ENCODE data around the gene ARMCX4. TPM values are rescaled to one million over a fixed set of nuclear protein-coding genes. Genes with fewer than 3 reads are reported as not detected.

ARMCX4 gene
- total and polyA plus RNA-seq, 9 donors, result 17.3 to 47.5 (median 27.6) TPM

GRCh38 chrX:101482296-101482695 lies 3.0 kb upstream of the ARMCX4 start:
- no peak for DNase-seq
- intact Hi-C loops (cut with DNase I), result loop anchor here in 1 of 4 donors (10.0 kb wide), 1 partner anchor 67 kb away; no protein-coding TSS in a partner anchor
- TF ChIP-seq EP300 (IDR thresholded peaks at IDR 0.05) (no peak), CTCF (IDR thresholded peaks at IDR 0.05) (no peak), POLR2A (IDR thresholded peaks at IDR 0.05) (no peak)
- Histone ChIP-seq H3K9me3 (no peaks in the 10 kb centered on the region), H3K27ac (peak overlapping the region in 1 of 2 donors; percentile 73), H3K4me1 (ENCODE audit: insufficient read depth) (peaks cover 2% of the 10 kb centered on the region), H3K36me3 (no peaks in the 10 kb centered on the region), H3K27me3 (no peaks in the 10 kb centered on the region), H3K4me3 (no peak overlapping the region)
- WGBS, 3 donors, result 16 to 33% (median 18%) methylated on average over 4 of the region's 4 CpGs

GRCh38 chrX:101483705-101484104 lies 1.6 kb upstream of the ARMCX4 start:
- WGBS, 3 donors, result 46 to 62% (median 52%) methylated on average over 3 of the region's 3 CpGs
- Histone ChIP-seq H3K27ac (peak overlapping the region in 1 of 2 donors; percentile 5), H3K36me3 (no peaks in the 10 kb centered on the region), H3K9me3 (no peaks in the 10 kb centered on the region), H3K4me1 (ENCODE audit: insufficient read depth) (peaks cover 2% of the 10 kb centered on the region), H3K27me3 (no peaks in the 10 kb centered on the region), H3K4me3 (no peak overlapping the region)
- DNase-seq, result no peak
- no peak for TF ChIP-seq CTCF (IDR thresholded peaks at IDR 0.05)
- no peak for TF ChIP-seq POLR2A (IDR thresholded peaks at IDR 0.05)
- intact Hi-C loops (cut with DNase I), result loop anchor here in 1 of 4 donors (10.0 kb wide), 1 partner anchor 69 kb away; no protein-coding TSS in a partner anchor

GRCh38 chrX:101484135-101484534 lies 1.1 kb upstream of the ARMCX4 start:
- peaks cover 2% of the 10 kb centered on the region for H3K4me1 ChIP-seq (ENCODE audit: insufficient read depth)
- no peak overlapping the region for H3K4me3 ChIP-seq
- 74 to 84% (median 76%) methylated on average over 6 of the region's 6 CpGs for WGBS, 3 donors
- DNase-seq, result no peak
- H3K36me3 ChIP-seq, result no peaks in the 10 kb centered on the region
- TF ChIP-seq POLR2A (IDR thresholded peaks at IDR 0.05), result no peak
- no peak for TF ChIP-seq CTCF (IDR thresholded peaks at IDR 0.05)
- no peak for TF ChIP-seq EP300 (IDR thresholded peaks at IDR 0.05)
- no peaks in the 10 kb centered on the region for H3K27me3 ChIP-seq
- peak overlapping the region in 1 of 2 donors; percentile 5 for H3K27ac ChIP-seq
- no peaks in the 10 kb centered on the region for H3K9me3 ChIP-seq
- intact Hi-C loops (cut with DNase I), result loop anchor here in 1 of 4 donors (10.0 kb wide), 1 partner anchor 69 kb away; no protein-coding TSS in a partner anchor

GRCh38 chrX:101488796-101489195 lies 3.5 kb downstream of the ARMCX4 start:
- 49 to 67% (median 57%) methylated on average over 2 of the region's 2 CpGs for WGBS, 3 donors
- Histone ChIP-seq H3K36me3 (no peaks in the 10 kb centered on the region), H3K27ac (no peak overlapping the region), H3K9me3 (no peaks in the 10 kb centered on the region), H3K4me3 (no peak overlapping the region), H3K27me3 (no peaks in the 10 kb centered on the region), H3K4me1 (ENCODE audit: insufficient read depth) (peaks cover 21% of the 10 kb centered on the region)
- TF ChIP-seq POLR2A (IDR thresholded peaks at IDR 0.05) (no peak), CTCF (IDR thresholded peaks at IDR 0.05) (no peak), EP300 (IDR thresholded peaks at IDR 0.05) (no peak)
- DNase-seq, result no peak
- intact Hi-C loops (cut with DNase I), result loop anchor here in 1 of 4 donors (10.0 kb wide), 1 partner anchor 74 kb away; no protein-coding TSS in a partner anchor
